Ureter (tissue), 1 donor: ENCODE results near the gene RRP1. TPM values are rescaled to one million over a fixed set of nuclear protein-coding genes. Genes with fewer than 3 reads are reported as not detected.

Experiments
- DNase-seq: peaks from one replicate; pipeline ENCODE4 v3.0.0-alpha.2; 2020; ENCODE audit warnings: low spot score
- total RNA-seq: library from RNA; stranded (reverse); gene quantifications from one replicate; pipeline ENCODE4 v1.2.4, GENCODE V29; 2023
- donor health status: DM: yes; HTN: yes; CAD: no.

Gene RRP1
- 32.0 TPM for total RNA-seq

- peak; percentile 91 for DNase-seq
Measured at GRCh38 chr21:43789276-43790009, at the start of gene RRP1. Gene RRP1, plus strand, starts transcription at chr21:43789577. Its CDS starts 53 bp downstream, at chr21:43789630.

- DNase-seq: no peak
Measured at GRCh38 chr21:43739621-43740435, 49.5 kb upstream of the RRP1 start.

GRCh38 chr21:43740497-43741156, 48.8 kb upstream of the RRP1 start:
- DNase-seq: no peak

GRCh38 chr21:43741423-43742096, 47.8 kb upstream of the RRP1 start:
- DNase-seq: no peak

GRCh38 chr21:43743947-43744346, 45.4 kb upstream of the RRP1 start:
- no peak for DNase-seq

GRCh38 chr21:43744725-43745124, 44.7 kb upstream of the RRP1 start:
- no peak for DNase-seq

- no peak for DNase-seq
Measured at GRCh38 chr21:43745772-43746517, 43.4 kb upstream of the RRP1 start.

GRCh38 chr21:43748622-43749021, 40.8 kb upstream of the RRP1 start:
- DNase-seq: no peak

GRCh38 chr21:43749651-43750262, 39.6 kb upstream of the RRP1 start:
- DNase-seq: no peak

- no peak for DNase-seq
Measured at GRCh38 chr21:43750339-43751033, 38.9 kb upstream of the RRP1 start.

GRCh38 chr21:43751955-43752591, 37.3 kb upstream of the RRP1 start:
- DNase-seq: no peak

GRCh38 chr21:43752758-43753438, 36.5 kb upstream of the RRP1 start:
- no peak for DNase-seq

- no peak for DNase-seq
Measured at GRCh38 chr21:43753439-43753799, 36.0 kb upstream of the RRP1 start.

GRCh38 chr21:43754948-43755781, 34.2 kb upstream of the RRP1 start:
- no peak for DNase-seq

GRCh38 chr21:43755820-43756594, 33.4 kb upstream of the RRP1 start:
- no peak for DNase-seq

GRCh38 chr21:43757601-43758000, 31.8 kb upstream of the RRP1 start:
- no peak for DNase-seq

GRCh38 chr21:43758111-43758641, 31.2 kb upstream of the RRP1 start:
- DNase-seq: no peak
